ENCODE results near the gene L3HYPDH. TPM values are rescaled to one million over a fixed set of nuclear protein-coding genes. Genes with fewer than 3 reads are reported as not detected.

Gene L3HYPDH
- total RNA-seq: 10 to 100 TPM in 5 of 10 donors, 1 to 10 TPM in 5; 7.5 to 16.6 (median 9.8) TPM
- polyA plus RNA-seq: 10 to 100 TPM; 11.5 to 15.5 TPM
- long read RNA-seq, donor 1, partial matches to known transcripts: 4 of 9 reads
- long read RNA-seq, donor 1, other reads (novel, unspliced or antisense): 1 of 9 reads
- long read RNA-seq, donor 2, transcript L3HYPDH-201 (5 exons, 1,527 nt): major isoform, 8 of 10 reads
- long read RNA-seq, donor 2, partial matches to known transcripts: 0 of 10 reads
- long read RNA-seq, donor 2, other reads (novel, unspliced or antisense): 2 of 10 reads
- long read RNA-seq, donor 3, transcript L3HYPDH-201 (5 exons, 1,527 nt): major isoform, 11 of 18 reads
- long read RNA-seq, donor 3, partial matches to known transcripts: 0 of 18 reads
- long read RNA-seq, donor 3, other reads (novel, unspliced or antisense): 6 of 18 reads

DNA sequence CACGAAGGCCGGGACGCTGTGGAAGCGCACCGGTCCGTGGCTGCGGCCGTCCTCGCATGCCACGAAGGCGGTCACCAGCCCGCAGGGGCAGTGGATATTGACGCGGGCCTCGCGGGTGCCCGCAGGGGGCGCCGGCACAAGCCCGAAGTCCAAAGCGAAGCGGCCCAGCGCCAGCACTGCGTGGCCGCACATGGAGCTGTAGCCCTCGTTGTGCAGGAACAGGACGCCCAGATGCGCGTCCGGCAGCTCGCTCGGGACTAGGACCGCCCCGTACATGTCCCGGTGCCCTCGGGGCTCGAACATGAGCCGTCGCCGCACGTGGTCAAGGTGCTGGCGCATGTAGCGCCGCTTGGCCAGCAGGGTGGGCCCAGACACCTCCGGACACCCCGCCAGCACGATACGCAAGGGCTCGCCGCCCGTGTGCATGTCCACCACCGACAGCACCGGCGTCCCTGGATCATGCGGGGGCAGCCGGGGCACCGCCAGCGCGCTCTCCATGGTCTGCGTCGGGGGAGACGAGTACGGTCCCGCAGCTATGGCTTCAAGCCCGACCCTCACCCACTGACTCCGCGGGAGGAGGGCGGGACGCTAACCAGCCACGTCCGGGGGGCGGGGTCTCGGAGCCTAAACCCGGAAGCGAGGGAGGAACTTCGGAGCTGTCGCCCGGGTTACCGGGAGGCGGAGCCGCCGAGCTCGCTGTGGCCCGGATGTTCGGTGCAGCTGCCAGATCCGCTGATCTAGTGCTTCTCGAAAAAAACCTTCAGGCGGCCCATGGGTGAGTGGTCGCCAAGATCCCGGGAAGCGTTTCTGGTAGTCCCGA, at the start of gene L3HYPDH, which contains the start of gene JKAMP:
L3HYPDH (minus strand) TSS at position 590 of the 820 bp plus-strand sequence; CDS start at position 498, 92 bp downstream.
JKAMP (plus strand) TSS at position 699 of the 820 bp plus-strand sequence; CDS start at position 772, 73 bp downstream.
- H3K27me3 ChIP-seq: no peaks in the 10 kb centered on the region
- intact Hi-C loops (cut with DNase I): no loop called here
- H3K4me1 ChIP-seq: peaks cover 3 to 81% (median 55%) of the 10 kb centered on the region in 9 donors
- TF ChIP-seq CTCF (IDR thresholded peaks at IDR 0.05): peak; percentile 49 to 80 (median 71)
- peak; percentile 97 to 99 (median 98) for ATAC-seq
- H3K4me3 ChIP-seq: peak within 1 kb of the TSS; percentile 78 to 96 (median 90)
- peak; percentile 98 for DNase-seq
- no peaks in the 10 kb centered on the region for H3K9me3 ChIP-seq
- H3K27ac ChIP-seq: peak within 1 kb of the TSS; percentile 92 to 98 (median 96)
- 0% methylated on average over 89 to 92 of the region's 92 CpGs for WGBS, 2 donors
- peaks cover 0 to 26% (median 7%) of the 10 kb centered on the region in 9 donors for H3K36me3 ChIP-seq

- Histone ChIP-seq H3K4me1 (no peaks in the 10 kb centered on the region), H3K9me3 (peaks cover 0 to 15% (median 0%) of the 10 kb centered on the region in 11 donors), H3K27ac (no peak overlapping the region), H3K36me3 (no peaks in the 10 kb centered on the region), H3K27me3 (peaks cover 0 to 13% (median 0%) of the 10 kb centered on the region in 7 donors), H3K4me3 (no peak overlapping the region)
- ATAC-seq (peak in 1 of 8 donors; percentile 35), DNase-seq (no peak)
- intact Hi-C loops (cut with DNase I): no loop called here
- TF ChIP-seq CTCF (IDR thresholded peaks at IDR 0.05): no peak
- WGBS, 2 donors: 80 to 89% methylated on average over 1 of the region's 1 CpG
Observed at GRCh38 chr14:59532419-59532818, 48.2 kb upstream of the L3HYPDH start.

DNA sequence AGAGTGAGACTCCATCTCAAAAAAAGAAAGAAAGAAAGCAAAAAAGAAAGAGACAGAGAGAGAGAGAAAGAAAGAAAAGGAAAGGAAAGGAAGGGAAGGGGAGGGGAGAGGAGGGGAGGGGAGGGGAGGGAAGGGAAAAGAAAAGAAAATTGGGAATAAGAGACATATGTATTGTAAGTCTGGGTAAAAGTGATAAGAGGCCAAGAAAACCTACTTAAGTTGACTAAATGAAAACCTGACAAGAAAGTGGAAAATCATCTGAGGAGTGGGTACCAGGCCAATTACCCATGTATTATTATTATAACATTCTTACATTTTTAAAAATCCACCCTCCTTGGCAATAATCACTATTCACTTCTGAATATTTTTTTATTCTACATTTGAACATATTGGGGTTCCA, 46.1 kb upstream of the L3HYPDH start:
- H3K27ac ChIP-seq: no peak overlapping the region
- no peaks in the 10 kb centered on the region for H3K36me3 ChIP-seq
- H3K4me3 ChIP-seq: no peak overlapping the region
- H3K27me3 ChIP-seq: peaks cover 0 to 13% (median 0%) of the 10 kb centered on the region in 7 donors
- intact Hi-C loops (cut with DNase I): no loop called here
- no peaks in the 10 kb centered on the region for H3K4me1 ChIP-seq
- DNase-seq (no peak), ATAC-seq (no peak)
- no peak for TF ChIP-seq CTCF (IDR thresholded peaks at IDR 0.05)
- H3K9me3 ChIP-seq: peaks cover 0 to 15% (median 0%) of the 10 kb centered on the region in 11 donors

- H3K27ac ChIP-seq: no peak overlapping the region
- no peak for ATAC-seq
- WGBS, 2 donors: 70 to 76% methylated on average over 2 of the region's 2 CpGs
- H3K36me3 ChIP-seq: no peaks in the 10 kb centered on the region
- DNase-seq: no peak
- H3K9me3 ChIP-seq: peaks cover 0 to 15% (median 0%) of the 10 kb centered on the region in 11 donors
- peaks cover 0 to 13% (median 0%) of the 10 kb centered on the region in 7 donors for H3K27me3 ChIP-seq
- no peak overlapping the region for H3K4me3 ChIP-seq
- H3K4me1 ChIP-seq: no peaks in the 10 kb centered on the region
- intact Hi-C loops (cut with DNase I): no loop called here
- no peak for TF ChIP-seq CTCF (IDR thresholded peaks at IDR 0.05)
Observed at GRCh38 chr14:59529189-59529588, 45.0 kb upstream of the L3HYPDH start.
